Raji (cell line): ENCODE measurements around the gene DOK6.

ENCODE experiments used
- POLR2A ChIP-seq: IDR thresholded peaks from 2 replicates; pipeline ENCODE4 v1.6.1; 2011; ENCODE audit warnings: low read depth, low read length, control low read depth; ENCODE audit not compliant: insufficient read depth

DOK6 gene

GRCh38 chr18:69715191-69715795 lies 314.6 kb downstream of the DOK6 start:
- no peak for TF ChIP-seq POLR2A

GRCh38 chr18:69717586-69717985 lies 316.9 kb downstream of the DOK6 start:
- no peak for TF ChIP-seq POLR2A

GRCh38 chr18:69718912-69719547 lies 318.3 kb downstream of the DOK6 start:
- TF ChIP-seq POLR2A, result no peak

- TF ChIP-seq POLR2A, result no peak
Measured at GRCh38 chr18:69720422-69720821, 319.7 kb downstream of the DOK6 start.

- TF ChIP-seq POLR2A, result no peak
Measured at GRCh38 chr18:69723434-69723833, 322.7 kb downstream of the DOK6 start.

GRCh38 chr18:69725009-69725408 lies 324.3 kb downstream of the DOK6 start:
- no peak for TF ChIP-seq POLR2A

- no peak for TF ChIP-seq POLR2A
Measured at GRCh38 chr18:69725855-69726508, 325.3 kb downstream of the DOK6 start.

- no peak for TF ChIP-seq POLR2A
Measured at GRCh38 chr18:69727912-69728572, 327.4 kb downstream of the DOK6 start.

GRCh38 chr18:69730664-69731063 lies 330.0 kb downstream of the DOK6 start:
- no peak for TF ChIP-seq POLR2A

GRCh38 chr18:69734536-69734935 lies 333.8 kb downstream of the DOK6 start:
- TF ChIP-seq POLR2A, result no peak

GRCh38 chr18:69736730-69737129 lies 336.0 kb downstream of the DOK6 start:
- no peak for TF ChIP-seq POLR2A

- TF ChIP-seq POLR2A, result no peak
Measured at GRCh38 chr18:69737851-69738250, 337.2 kb downstream of the DOK6 start.

- TF ChIP-seq POLR2A, result no peak
Measured at GRCh38 chr18:69747388-69747787, 346.7 kb downstream of the DOK6 start.

GRCh38 chr18:69752737-69753380 lies 352.2 kb downstream of the DOK6 start:
- TF ChIP-seq POLR2A, result no peak

GRCh38 chr18:69754108-69754507 lies 353.4 kb downstream of the DOK6 start:
- TF ChIP-seq POLR2A, result no peak
